ENCODE data around the gene TTC6.

TTC6 gene

GRCh38 chr14:37597914-37598746 is 2.7 kb downstream of the TTC6 start:
- no peak overlapping the region for H3K4me3 ChIP-seq (ENCODE audit: control insufficient read depth in 1 of 7, extremely low read depth in 1 of 7, insufficient read depth in 4 of 7, low read depth in 2 of 7, low read length in 6 of 7)
- POLR2A ChIA-PET, result no interaction called here
- H3K27ac ChIP-seq (ENCODE audit: insufficient read depth in 1 of 2, low read depth in 1 of 2, low read length in 2 of 2, poor library complexity in 1 of 2, severe bottlenecking in 2 of 2), result no peak overlapping the region

GRCh38 chr14:37598747-37599506 is 3.5 kb downstream of the TTC6 start:
- H3K9me3 ChIP-seq (ENCODE audit: control extremely low read depth in 1 of 5, control insufficient read depth in 4 of 5, insufficient read depth in 2 of 5, low read depth in 1 of 5, low read length in 4 of 5), result peaks cover 0 to 17% (median 6%) of the 10 kb centered on the region in 5 experiments
- 6% methylated on average over 19 of the region's 36 CpGs for WGBS (ENCODE audit: insufficient coverage)
- H3K27ac ChIP-seq (ENCODE audit: insufficient read depth in 1 of 2, low read depth in 1 of 2, low read length in 2 of 2, poor library complexity in 1 of 2, severe bottlenecking in 2 of 2), result no peak overlapping the region
- ChIA-PET CTCF (interaction anchor here (0.9 kb wide), 1 partner anchor 11 kb away, joined by 5 read pairs; no protein-coding TSS in a partner anchor), POLR2A (no interaction called here)
- no peaks in the 10 kb centered on the region for H3K36me3 ChIP-seq (ENCODE audit: control insufficient read depth in 4 of 4, insufficient read depth in 4 of 4, low read length in 3 of 4)
- H3K27me3 ChIP-seq (replicated peaks in 2 of 5; ENCODE audit: control insufficient read depth in 4 of 5, insufficient read depth in 5 of 5, low read length in 4 of 5), result peaks cover 20 to 100% (median 70%) of the 10 kb centered on the region in 5 experiments
- H3K4me3 ChIP-seq (ENCODE audit: control insufficient read depth in 1 of 7, extremely low read depth in 1 of 7, insufficient read depth in 4 of 7, low read depth in 2 of 7, low read length in 6 of 7), result peak overlapping the region in 1 of 7 experiments; percentile 40
- DNase-seq, result peak in 1 of 3 donors; percentile 36
- H3K4me1 ChIP-seq (ENCODE audit: control extremely low read depth in 1 of 4, control insufficient read depth in 4 of 4, insufficient read depth in 4 of 4, low read length in 3 of 4), result peaks cover 0 to 48% (median 34%) of the 10 kb centered on the region in 4 experiments

More at GRCh38 chr14:37597914-37598746, 2.7 kb downstream of the TTC6 start:
- peak in 1 of 3 donors; percentile 26 for DNase-seq
- H3K36me3 ChIP-seq (ENCODE audit: control insufficient read depth in 4 of 4, insufficient read depth in 4 of 4, low read length in 3 of 4), result no peaks in the 10 kb centered on the region
- peaks cover 0 to 42% (median 32%) of the 10 kb centered on the region in 4 experiments for H3K4me1 ChIP-seq (ENCODE audit: control extremely low read depth in 1 of 4, control insufficient read depth in 4 of 4, insufficient read depth in 4 of 4, low read length in 3 of 4)
- 2% methylated on average over 38 of the region's 50 CpGs for WGBS (ENCODE audit: insufficient coverage)
- peaks cover 26 to 100% (median 64%) of the 10 kb centered on the region in 5 experiments for H3K27me3 ChIP-seq (replicated peaks in 2 of 5; ENCODE audit: control insufficient read depth in 4 of 5, insufficient read depth in 5 of 5, low read length in 4 of 5)
- CTCF ChIA-PET, result interaction anchor here (0.7 to 1.2 kb wide), 3 partner anchors 10 to 351 kb away, joined by 3 to 5 read pairs (median 4); no protein-coding TSS in a partner anchor
- H3K9me3 ChIP-seq (ENCODE audit: control extremely low read depth in 1 of 5, control insufficient read depth in 4 of 5, insufficient read depth in 2 of 5, low read depth in 1 of 5, low read length in 4 of 5), result peaks cover 0 to 17% (median 4%) of the 10 kb centered on the region in 5 experiments

DNA sequence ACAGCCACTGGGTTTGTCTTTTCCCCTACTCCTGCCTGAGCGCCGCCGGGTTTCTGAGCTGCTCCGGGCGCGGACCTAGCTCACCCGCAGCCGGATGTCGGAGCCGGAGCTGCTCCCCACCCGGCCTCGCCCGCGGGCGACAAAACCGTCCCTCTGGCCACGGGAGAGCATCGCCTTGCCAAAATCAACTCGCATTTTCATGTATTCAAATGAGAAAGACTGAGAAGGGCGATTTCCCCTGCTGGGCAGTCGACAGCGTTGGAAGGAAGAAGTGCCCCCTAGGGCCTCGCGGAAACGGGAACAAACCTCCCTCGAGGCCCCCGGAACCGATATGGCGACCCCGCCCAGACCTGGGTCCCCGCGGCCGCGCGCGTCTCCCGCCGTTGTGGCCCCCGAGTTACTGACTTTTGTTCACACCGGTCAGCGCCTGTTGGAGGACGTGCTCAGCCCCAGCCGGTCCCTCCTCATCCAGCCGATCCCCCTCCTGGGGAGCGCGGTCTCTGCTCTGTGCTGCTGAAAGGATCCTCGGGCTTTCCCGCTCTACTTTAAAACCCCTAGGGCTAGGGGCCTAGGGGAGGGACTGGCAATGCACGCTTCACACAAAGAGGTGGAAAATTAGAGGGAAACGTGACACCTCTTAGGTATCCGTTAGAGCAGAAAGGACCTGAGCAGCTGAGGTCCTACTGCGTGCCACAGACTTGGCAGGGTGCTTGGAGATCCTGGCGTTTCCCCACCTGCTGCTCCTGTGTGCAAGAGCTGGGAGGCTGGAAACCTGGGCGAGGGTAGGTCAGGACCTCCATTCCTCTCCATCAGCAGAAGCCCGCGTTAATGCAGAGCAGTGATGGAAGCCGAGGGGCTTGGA is 4.3 kb downstream of the TTC6 start:
- ChIA-PET POLR2A (no interaction called here), CTCF (interaction anchor here (0.9 kb wide), 1 partner anchor 11 kb away, joined by 5 read pairs; no protein-coding TSS in a partner anchor)
- WGBS (ENCODE audit: insufficient coverage), result 3% methylated on average over 54 of the region's 57 CpGs
- no peak overlapping the region for H3K27ac ChIP-seq (ENCODE audit: insufficient read depth in 1 of 2, low read depth in 1 of 2, low read length in 2 of 2, poor library complexity in 1 of 2, severe bottlenecking in 2 of 2)
- H3K9me3 ChIP-seq (ENCODE audit: control extremely low read depth in 1 of 5, control insufficient read depth in 4 of 5, insufficient read depth in 2 of 5, low read depth in 1 of 5, low read length in 4 of 5), result peaks cover 0 to 17% (median 8%) of the 10 kb centered on the region in 5 experiments
- H3K4me3 ChIP-seq (ENCODE audit: control insufficient read depth in 1 of 7, extremely low read depth in 1 of 7, insufficient read depth in 4 of 7, low read depth in 2 of 7, low read length in 6 of 7), result peak overlapping the region in 1 of 7 experiments; percentile 40
- no peaks in the 10 kb centered on the region for H3K36me3 ChIP-seq (ENCODE audit: control insufficient read depth in 4 of 4, insufficient read depth in 4 of 4, low read length in 3 of 4)
- peaks cover 0 to 42% (median 28%) of the 10 kb centered on the region in 4 experiments for H3K4me1 ChIP-seq (ENCODE audit: control extremely low read depth in 1 of 4, control insufficient read depth in 4 of 4, insufficient read depth in 4 of 4, low read length in 3 of 4)
- peak in 1 of 3 donors; percentile 48 for DNase-seq
- H3K27me3 ChIP-seq (replicated peaks in 2 of 5; ENCODE audit: control insufficient read depth in 4 of 5, insufficient read depth in 5 of 5, low read length in 4 of 5), result peaks cover 18 to 100% (median 72%) of the 10 kb centered on the region in 5 experiments

- 31% methylated on average over 4 of the region's 4 CpGs for WGBS (ENCODE audit: insufficient coverage)
- H3K4me3 ChIP-seq (ENCODE audit: control insufficient read depth in 1 of 7, extremely low read depth in 1 of 7, insufficient read depth in 4 of 7, low read depth in 2 of 7, low read length in 6 of 7), result no peak overlapping the region
- ChIA-PET POLR2A (no interaction called here), CTCF (interaction anchor here (1.1 to 1.2 kb wide), 2 partner anchors 10 to 14 kb away, joined by 3 read pairs; no protein-coding TSS in a partner anchor)
- DNase-seq, result peak in 1 of 3 donors; percentile 5
- peaks cover 0 to 17% (median 9%) of the 10 kb centered on the region in 5 experiments for H3K9me3 ChIP-seq (ENCODE audit: control extremely low read depth in 1 of 5, control insufficient read depth in 4 of 5, insufficient read depth in 2 of 5, low read depth in 1 of 5, low read length in 4 of 5)
- H3K27me3 ChIP-seq (replicated peaks in 2 of 5; ENCODE audit: control insufficient read depth in 4 of 5, insufficient read depth in 5 of 5, low read length in 4 of 5), result peaks cover 18 to 100% (median 79%) of the 10 kb centered on the region in 5 experiments
- H3K27ac ChIP-seq (ENCODE audit: insufficient read depth in 1 of 2, low read depth in 1 of 2, low read length in 2 of 2, poor library complexity in 1 of 2, severe bottlenecking in 2 of 2), result no peak overlapping the region
- H3K36me3 ChIP-seq (ENCODE audit: control insufficient read depth in 4 of 4, insufficient read depth in 4 of 4, low read length in 3 of 4), result no peaks in the 10 kb centered on the region
- peaks cover 0 to 31% (median 16%) of the 10 kb centered on the region in 4 experiments for H3K4me1 ChIP-seq (ENCODE audit: control extremely low read depth in 1 of 4, control insufficient read depth in 4 of 4, insufficient read depth in 4 of 4, low read length in 3 of 4)
These were observed 5.7 kb downstream of the TTC6 start for GRCh38 chr14:37600880-37601741.

- Histone ChIP-seq H3K9me3 (ENCODE audit: control extremely low read depth in 1 of 5, control insufficient read depth in 4 of 5, insufficient read depth in 2 of 5, low read depth in 1 of 5, low read length in 4 of 5) (peaks cover 0 to 17% (median 9%) of the 10 kb centered on the region in 5 experiments), H3K4me3 (ENCODE audit: control insufficient read depth in 1 of 7, extremely low read depth in 1 of 7, insufficient read depth in 4 of 7, low read depth in 2 of 7, low read length in 6 of 7) (no peak overlapping the region), H3K27ac (ENCODE audit: insufficient read depth in 1 of 2, low read depth in 1 of 2, low read length in 2 of 2, poor library complexity in 1 of 2, severe bottlenecking in 2 of 2) (no peak overlapping the region), H3K27me3 (replicated peaks in 2 of 5; ENCODE audit: control insufficient read depth in 4 of 5, insufficient read depth in 5 of 5, low read length in 4 of 5) (peaks cover 12 to 100% (median 80%) of the 10 kb centered on the region in 5 experiments), H3K4me1 (ENCODE audit: control extremely low read depth in 1 of 4, control insufficient read depth in 4 of 4, insufficient read depth in 4 of 4, low read length in 3 of 4) (peaks cover 0 to 27% (median 13%) of the 10 kb centered on the region in 4 experiments), H3K36me3 (ENCODE audit: control insufficient read depth in 4 of 4, insufficient read depth in 4 of 4, low read length in 3 of 4) (no peaks in the 10 kb centered on the region)
- ChIA-PET POLR2A (no interaction called here), CTCF (interaction anchor here (1.2 kb wide), 1 partner anchor 10 kb away, joined by 3 read pairs; no protein-coding TSS in a partner anchor)
- 14% methylated on average over 15 of the region's 22 CpGs for WGBS (ENCODE audit: insufficient coverage)
- DNase-seq, result no peak
These were observed 6.4 kb downstream of the TTC6 start for GRCh38 chr14:37601865-37602264.

All from common myeloid progenitor, CD34-positive (primary cell).